MM.1S (cell line): Measurements from ENCODE around the gene ADCYAP1R1.

ENCODE experiments used
- DNase-seq: peaks from one replicate; pipeline ENCODE4 v3.0.0-alpha.2; 2015
- H2AFZ ChIP-seq: fragments of 300-600 bp; sonication (generic); 2 replicates; pipeline ENCODE4 v1.6.0; 2016; ENCODE audit warnings: antibody characterized with exemption, low read length
- H3F3A ChIP-seq: fragments of 300-600 bp; sonication (generic); 2 replicates; pipeline ENCODE4 v1.6.1; 2016; ENCODE audit warnings: mild to moderate bottlenecking, antibody characterized with exemption, low read length, moderate library complexity, mixed read lengths; ENCODE audit not compliant: insufficient read depth
- H3K27ac ChIP-seq: fragments of 300-600 bp; sonication (generic); 2 replicates; pipeline ENCODE4 v1.5.1; 2016; ENCODE audit warnings: mild to moderate bottlenecking, low read length
- H3K27me3 ChIP-seq: fragments of 300-600 bp; sonication (generic); replicated peaks from 2 replicates; pipeline ENCODE4 v1.6.0; 2016; ENCODE audit warnings: low read length; ENCODE audit not compliant: insufficient read depth
- H3K36me3 ChIP-seq: fragments of 300-600 bp; sonication (generic); replicated peaks from 2 replicates; pipeline ENCODE4 v1.6.1; 2016; ENCODE audit warnings: mild to moderate bottlenecking, low read length, mixed read lengths; ENCODE audit not compliant: insufficient read depth
- H3K4me1 ChIP-seq: fragments of 300-600 bp; sonication (generic); 2 replicates; pipeline ENCODE4 v1.6.1; 2016; ENCODE audit warnings: low read length, mixed read lengths
- H3K4me2 ChIP-seq: fragments of 300-600 bp; sonication (generic); 2 replicates; pipeline ENCODE4 v1.6.0; 2016; ENCODE audit warnings: low read depth, low read length
- H3K4me3 ChIP-seq: fragments of 300-600 bp; sonication (generic); 2 replicates; pipeline ENCODE4 v1.5.1; 2016; ENCODE audit warnings: low read length, mixed read lengths
- H3K79me2 ChIP-seq: fragments of 300-600 bp; sonication (generic); 2 replicates; pipeline ENCODE4 v1.6.1; 2016; ENCODE audit warnings: mixed run types, low read length, mixed read lengths
- H3K9ac ChIP-seq: fragments of 300-600 bp; sonication (generic); 2 replicates; pipeline ENCODE4 v1.6.1; 2016; ENCODE audit warnings: low read length, mixed read lengths
- H3K9me2 ChIP-seq: fragments of 300-600 bp; sonication (generic); replicated peaks from 2 replicates; pipeline ENCODE4 v1.6.1; 2016; ENCODE audit warnings: mild to moderate bottlenecking, low read length, mixed read lengths; ENCODE audit not compliant: insufficient read depth
- H3K9me3 ChIP-seq: fragments of 300-600 bp; sonication (generic); replicated peaks from 2 replicates; pipeline ENCODE4 v1.6.1; 2016; ENCODE audit warnings: mild to moderate bottlenecking, low read length, mixed read lengths; ENCODE audit not compliant: insufficient read depth
- H4K20me1 ChIP-seq: fragments of 300-600 bp; sonication (generic); 2 replicates; pipeline ENCODE4 v1.6.1; 2016; ENCODE audit warnings: mild to moderate bottlenecking, low read length, moderate library complexity, mixed read lengths; ENCODE audit not compliant: insufficient read depth
- EZH2 ChIP-seq: fragments of 300-600 bp; sonication (generic); optimal IDR thresholded peaks from 2 replicates; pipeline ENCODE3; 2017; ENCODE audit warnings: low read depth, mild to moderate bottlenecking, antibody characterized with exemption, low read length, mixed read lengths
- EZH2phosphoT487 ChIP-seq: fragments of 300-600 bp; sonication (generic); IDR thresholded peaks from 2 replicates; pipeline ENCODE4 v1.6.1; 2018; ENCODE audit warnings: antibody characterized with exemption, low read length
- TF ChIP-seq, protein P1 (sequence below): fragments of 300-600 bp; sonication (generic); IDR thresholded peaks from 2 replicates; pipeline ENCODE4 v1.5.1; 2016; ENCODE audit warnings: antibody characterized with exemption, low read length, mixed read lengths

ADCYAP1R1 gene

DNA sequence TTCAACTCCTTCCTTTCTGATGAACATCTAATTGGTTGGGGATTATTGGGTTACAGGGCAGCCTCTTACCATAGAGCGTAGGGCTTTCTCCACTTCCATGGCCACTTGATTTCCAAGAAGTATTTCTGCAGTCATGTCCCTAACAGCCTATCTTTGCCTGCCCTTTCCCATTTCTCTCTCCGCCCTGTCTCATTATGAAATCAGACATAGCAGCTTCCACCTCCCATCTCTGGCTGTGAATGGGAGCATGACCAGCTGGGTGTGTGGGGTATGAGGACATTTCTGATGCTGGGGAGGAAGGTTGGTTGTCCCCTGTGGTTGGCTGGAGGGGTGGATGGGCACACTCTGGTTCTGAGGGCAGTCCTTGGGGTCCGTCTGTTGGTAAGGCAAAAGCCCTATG is 41.2 kb downstream of the ADCYAP1R1 start:
- Histone ChIP-seq H3F3A (no peaks in the 10 kb centered on the region), H3K4me3 (no peak overlapping the region), H3K9me3 (no peaks in the 10 kb centered on the region), H4K20me1 (no peaks in the 10 kb centered on the region), H3K9me2 (no peaks in the 10 kb centered on the region), H3K9ac (no peak overlapping the region), H3K27ac (no peak overlapping the region), H3K4me2 (no peak overlapping the region), H3K36me3 (no peaks in the 10 kb centered on the region), H3K27me3 (no peaks in the 10 kb centered on the region), H3K4me1 (no peaks in the 10 kb centered on the region), H3K79me2 (no peaks in the 10 kb centered on the region), H2AFZ (no peak overlapping the region)
- TF ChIP-seq EZH2 (no peak), EZH2phosphoT487 (no peak)
- TF ChIP-seq, protein P1, sequence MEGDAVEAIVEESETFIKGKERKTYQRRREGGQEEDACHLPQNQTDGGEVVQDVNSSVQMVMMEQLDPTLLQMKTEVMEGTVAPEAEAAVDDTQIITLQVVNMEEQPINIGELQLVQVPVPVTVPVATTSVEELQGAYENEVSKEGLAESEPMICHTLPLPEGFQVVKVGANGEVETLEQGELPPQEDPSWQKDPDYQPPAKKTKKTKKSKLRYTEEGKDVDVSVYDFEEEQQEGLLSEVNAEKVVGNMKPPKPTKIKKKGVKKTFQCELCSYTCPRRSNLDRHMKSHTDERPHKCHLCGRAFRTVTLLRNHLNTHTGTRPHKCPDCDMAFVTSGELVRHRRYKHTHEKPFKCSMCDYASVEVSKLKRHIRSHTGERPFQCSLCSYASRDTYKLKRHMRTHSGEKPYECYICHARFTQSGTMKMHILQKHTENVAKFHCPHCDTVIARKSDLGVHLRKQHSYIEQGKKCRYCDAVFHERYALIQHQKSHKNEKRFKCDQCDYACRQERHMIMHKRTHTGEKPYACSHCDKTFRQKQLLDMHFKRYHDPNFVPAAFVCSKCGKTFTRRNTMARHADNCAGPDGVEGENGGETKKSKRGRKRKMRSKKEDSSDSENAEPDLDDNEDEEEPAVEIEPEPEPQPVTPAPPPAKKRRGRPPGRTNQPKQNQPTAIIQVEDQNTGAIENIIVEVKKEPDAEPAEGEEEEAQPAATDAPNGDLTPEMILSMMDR: no peak
- DNase-seq: no peak

DNA sequence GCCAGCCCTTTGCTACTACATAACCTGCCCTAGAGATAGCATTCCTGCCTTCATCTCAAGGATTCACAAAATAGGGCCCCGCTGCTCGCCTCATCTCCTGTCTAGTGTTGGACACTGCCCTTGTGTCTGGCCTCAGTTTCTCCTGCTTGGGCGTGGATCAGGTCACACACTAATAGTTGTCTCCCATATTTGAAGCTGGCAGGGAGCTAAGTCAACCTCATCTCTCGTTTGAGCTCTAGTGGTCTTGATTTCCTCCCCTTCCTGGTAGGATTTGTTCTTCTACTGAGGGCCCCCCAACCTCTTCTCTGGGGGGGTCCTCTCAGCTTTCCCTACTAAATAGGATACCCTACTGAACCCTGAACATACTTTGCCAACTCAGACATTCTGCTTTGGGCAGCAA is 42.2 kb downstream of the ADCYAP1R1 start:
- H3K4me2 ChIP-seq: no peak overlapping the region
- H3K4me3 ChIP-seq: no peak overlapping the region
- no peak overlapping the region for H3K27ac ChIP-seq
- H3K27me3 ChIP-seq: no peaks in the 10 kb centered on the region
- no peaks in the 10 kb centered on the region for H3K4me1 ChIP-seq
- no peak for DNase-seq
- no peaks in the 10 kb centered on the region for H3K79me2 ChIP-seq
- no peaks in the 10 kb centered on the region for H3K9me2 ChIP-seq
- no peak overlapping the region for H3K9ac ChIP-seq
- no peak for TF ChIP-seq EZH2
- TF ChIP-seq EZH2phosphoT487: no peak
- TF ChIP-seq, protein P1: no peak
- H3K9me3 ChIP-seq: no peaks in the 10 kb centered on the region
- no peak overlapping the region for H2AFZ ChIP-seq
- H3F3A ChIP-seq: no peaks in the 10 kb centered on the region
- no peaks in the 10 kb centered on the region for H3K36me3 ChIP-seq
- no peaks in the 10 kb centered on the region for H4K20me1 ChIP-seq

DNA sequence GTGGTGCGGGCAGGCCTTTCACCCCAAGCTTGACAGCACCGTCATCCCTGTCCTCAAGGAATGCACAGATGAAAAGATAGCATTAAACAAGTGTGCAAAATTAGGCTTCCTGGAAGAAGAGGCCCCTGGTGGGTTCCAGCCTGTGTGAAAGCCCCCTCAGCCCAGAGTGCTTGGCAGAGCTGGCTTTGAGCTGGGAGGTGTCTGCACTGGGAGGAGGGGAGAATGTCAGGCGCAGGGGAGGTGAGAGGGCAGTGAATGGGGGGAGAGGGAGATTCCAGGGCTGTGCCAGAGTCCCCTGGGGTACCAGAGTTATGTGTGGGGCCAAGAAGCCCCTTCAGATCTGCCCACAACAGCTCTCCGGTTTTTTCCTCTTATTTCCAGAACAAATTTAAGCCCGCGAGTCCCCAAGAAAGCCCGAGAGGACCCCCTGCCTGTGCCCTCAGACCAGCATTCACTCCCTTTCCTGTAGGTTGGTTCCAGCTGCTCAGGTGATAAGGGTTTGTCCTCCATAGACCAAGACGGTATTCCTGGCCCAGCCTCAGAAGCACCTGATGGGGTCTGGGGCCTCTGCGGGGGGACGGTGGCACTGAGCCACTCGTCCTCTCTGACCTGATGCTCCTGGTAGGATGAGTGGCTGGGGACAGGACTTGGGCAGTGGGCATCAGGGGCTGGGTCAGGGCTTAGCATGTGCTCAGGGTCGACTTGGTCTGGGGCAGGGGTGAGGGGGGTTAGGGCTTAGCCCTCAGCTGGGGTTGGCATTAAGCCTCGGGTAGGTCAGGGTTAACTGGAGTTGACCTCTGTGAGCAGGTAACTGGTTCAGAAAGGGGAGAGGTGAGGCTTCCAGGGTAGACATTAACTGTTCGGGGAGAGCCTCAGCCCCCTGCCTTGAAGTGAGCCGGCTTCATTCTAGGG is 43.4 kb downstream of the ADCYAP1R1 start:
- Histone ChIP-seq H3K9me3 (no peaks in the 10 kb centered on the region), H3K4me1 (no peaks in the 10 kb centered on the region), H3K27ac (no peak overlapping the region), H3F3A (no peaks in the 10 kb centered on the region), H3K4me3 (no peak overlapping the region), H3K9ac (no peak overlapping the region), H3K36me3 (no peaks in the 10 kb centered on the region), H3K79me2 (no peaks in the 10 kb centered on the region), H3K27me3 (no peaks in the 10 kb centered on the region), H3K9me2 (no peaks in the 10 kb centered on the region), H4K20me1 (no peaks in the 10 kb centered on the region), H2AFZ (no peak overlapping the region), H3K4me2 (no peak overlapping the region)
- no peak for DNase-seq
- TF ChIP-seq EZH2phosphoT487 (no peak), EZH2 (no peak)
- TF ChIP-seq, protein P1: no peak
